ENCODE results near the gene SPTBN4. TPM values are rescaled to one million over a fixed set of nuclear protein-coding genes. Genes with fewer than 3 reads are reported as not detected.
"Not testable (repeated sequence)": the region's sequence is repeated elsewhere in the genome, so short reads cannot be mapped to it uniquely, and the experiment has no call there.

Gene SPTBN4
- total RNA-seq, 1 donor from 2014 or later, result 23.2 TPM

DNA sequence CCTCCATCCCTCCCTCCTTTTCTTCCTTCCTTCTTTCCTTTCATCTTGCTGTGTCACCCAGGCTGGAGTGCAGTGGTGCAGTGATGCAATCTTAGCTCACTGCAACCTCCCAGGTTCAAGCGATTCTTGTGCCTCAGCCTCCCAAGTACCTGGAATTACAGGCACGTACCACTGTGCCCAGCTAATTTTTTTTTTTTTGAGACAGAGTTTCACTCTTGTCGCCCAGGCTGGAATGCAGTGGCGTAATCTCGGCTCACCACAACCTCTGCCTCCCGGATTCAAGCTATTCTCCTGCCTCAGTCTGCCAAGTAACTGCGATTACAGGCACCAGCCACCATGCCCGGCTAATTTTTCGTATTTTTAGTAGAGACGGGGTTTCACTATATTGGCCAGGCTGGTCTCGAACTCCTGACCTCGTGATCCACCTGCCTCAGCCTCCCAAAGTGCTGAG lies 3.2 kb upstream of the SPTBN4 start:
- DNase-seq (ENCODE audit: low spot score in 2 of 2); FAIRE-seq: not testable (repeated sequence)

DNA sequence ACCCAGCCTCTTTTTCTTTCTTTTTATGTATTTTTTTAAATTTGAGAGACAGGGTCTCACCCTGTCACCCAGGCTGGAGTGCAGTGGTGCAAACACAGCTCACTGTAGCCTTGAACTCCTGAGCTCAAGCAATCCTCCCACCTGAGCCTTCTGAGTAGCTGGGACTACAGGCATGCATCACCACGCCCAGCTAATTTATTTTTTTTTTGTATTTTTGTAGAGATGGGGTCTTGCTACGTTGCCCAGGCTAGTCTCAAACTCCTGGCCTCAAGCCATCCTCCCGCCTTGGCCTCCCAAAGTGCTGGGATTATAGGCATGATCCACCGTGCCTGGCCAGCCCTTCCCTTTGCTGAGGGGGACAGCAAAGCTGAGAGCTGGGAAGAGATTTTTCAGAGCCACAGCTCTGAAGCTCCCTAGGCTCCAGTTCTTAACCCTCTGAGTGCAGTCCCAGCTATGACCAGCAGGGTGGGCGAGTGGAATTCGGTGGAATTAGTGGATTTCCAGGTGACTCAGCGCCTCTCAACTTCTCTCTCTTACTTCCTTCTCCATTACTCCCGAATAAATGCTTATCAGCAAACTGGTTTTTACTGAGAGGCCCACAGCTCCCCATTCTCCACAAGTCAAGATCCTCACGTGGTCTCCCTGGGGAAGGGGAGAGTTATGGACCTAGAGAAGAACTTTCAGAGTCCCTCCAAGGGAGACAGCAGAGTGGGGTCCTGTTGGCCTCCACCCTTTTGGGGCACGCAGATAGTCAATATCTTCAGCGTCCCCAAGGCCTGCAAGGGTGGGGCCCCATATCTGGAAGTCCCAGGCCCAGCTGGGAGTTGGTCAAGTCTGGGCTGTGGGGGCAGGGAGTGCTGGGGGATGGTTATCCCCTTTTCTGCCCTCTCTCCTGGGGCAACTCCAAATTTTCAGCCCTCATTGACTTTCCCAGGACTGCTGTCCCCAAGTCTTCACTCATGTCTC lies 2.5 kb upstream of the SPTBN4 start:
- FAIRE-seq, result no peak

DNA sequence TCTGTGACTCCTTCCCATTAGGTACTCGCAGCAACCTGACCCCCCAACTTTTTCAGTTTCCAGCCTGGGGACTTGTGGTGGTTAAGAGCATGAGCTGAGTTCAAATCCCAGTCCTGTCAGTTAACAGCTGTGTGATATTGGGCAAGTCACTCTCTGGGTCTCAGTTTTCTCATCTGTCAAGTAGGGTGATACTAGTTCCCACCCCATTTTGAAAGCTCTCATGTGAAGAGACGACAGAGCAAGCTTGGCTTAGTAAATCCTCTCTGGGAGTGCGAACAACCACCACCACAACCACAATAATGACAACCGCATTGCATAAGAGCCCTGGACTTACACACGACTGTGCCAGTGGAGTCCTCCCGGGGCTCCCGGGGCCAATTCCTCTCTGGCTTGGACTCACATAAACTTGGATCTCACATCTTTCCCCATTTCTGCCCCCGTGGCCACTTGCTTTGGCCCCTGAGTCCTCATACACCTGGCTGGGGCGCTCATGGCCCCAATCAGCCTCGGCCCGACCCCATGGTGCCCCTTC lies 1.7 kb upstream of the SPTBN4 start:
- DNase-seq (ENCODE audit: low spot score in 2 of 2) (no peak), FAIRE-seq (no peak)

More for the DNA sequence above, 2.5 kb upstream of the SPTBN4 start:
- DNase-seq (ENCODE audit: low spot score in 2 of 2), result peak; percentile 61 to 71

DNA sequence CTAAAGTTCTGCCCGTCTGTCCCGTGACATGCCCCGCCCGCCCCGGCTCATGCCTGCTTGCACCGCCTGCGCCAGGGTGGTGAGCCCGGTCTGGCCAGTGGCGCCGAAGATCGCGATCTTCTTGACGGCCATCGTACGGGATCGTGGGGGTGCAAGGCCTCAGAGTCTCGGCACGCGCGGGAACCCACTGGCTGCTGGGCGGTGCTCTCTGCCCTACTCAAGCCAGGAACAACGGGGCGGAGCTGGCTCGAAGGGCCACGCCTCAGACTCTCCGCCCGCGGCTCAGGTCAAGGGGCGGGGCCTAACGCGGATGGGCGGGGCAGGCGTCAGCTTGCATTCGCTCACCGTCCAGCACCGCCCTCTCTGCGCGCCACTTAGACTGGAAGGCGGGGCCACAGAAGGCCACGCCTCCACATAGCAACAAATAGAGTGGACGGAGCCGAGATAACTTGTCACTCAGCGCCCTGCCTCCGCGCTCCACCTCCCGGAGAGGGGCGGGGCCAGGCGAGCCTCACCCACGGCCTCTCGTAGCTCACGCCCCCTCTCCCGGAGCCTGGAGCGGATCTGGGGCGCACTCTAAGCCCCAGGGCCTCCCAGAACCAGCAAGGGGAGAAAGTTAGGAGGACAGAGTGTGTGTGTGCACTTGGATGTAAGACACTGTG lies 1.1 kb upstream of the SPTBN4 start, which contains the start of gene BLVRB:
BLVRB (minus strand) TSS at position 189 of the 662 bp plus-strand sequence; CDS start at position 132, 57 bp downstream.
- DNase-seq (ENCODE audit: low spot score in 2 of 2) (peak; percentile 98), FAIRE-seq (peak; percentile 94)

DNA sequence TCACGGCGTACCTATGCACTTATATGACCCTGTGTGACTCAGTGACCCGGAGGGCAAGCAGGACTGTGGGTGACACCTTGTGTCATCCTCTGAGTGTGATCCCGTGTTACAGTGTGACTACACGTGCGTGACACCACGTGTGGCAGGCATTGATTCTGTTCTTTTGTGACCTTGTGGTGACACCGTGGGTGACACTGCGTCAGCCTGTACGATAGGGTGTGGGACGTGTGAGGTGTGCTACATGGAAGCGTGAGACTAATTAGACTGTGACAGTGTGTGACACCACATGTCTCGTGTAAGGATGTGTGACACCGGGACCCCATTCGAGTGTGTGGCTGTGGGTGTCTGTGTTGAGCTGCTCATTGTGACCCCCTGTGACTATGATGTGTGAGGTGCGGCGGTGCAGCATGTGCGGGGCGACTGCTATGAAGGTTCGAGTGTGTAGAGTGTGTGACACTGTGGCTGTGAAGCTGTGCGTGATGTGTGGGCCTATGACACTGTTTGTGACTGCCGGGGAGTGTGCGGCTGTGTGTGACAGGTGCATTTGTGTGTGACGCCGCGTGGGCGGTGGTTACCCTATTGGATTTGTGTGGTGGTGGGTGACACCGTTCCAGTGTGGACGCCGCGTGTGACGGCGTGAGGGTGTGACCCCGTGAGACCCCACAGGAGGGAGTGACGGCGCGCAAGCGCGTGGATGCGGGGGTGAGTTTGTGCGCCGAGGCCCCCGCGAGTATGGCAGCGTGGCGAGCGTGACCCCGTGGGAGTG lies 399 bp upstream of the SPTBN4 start:
- DNase-seq (ENCODE audit: low spot score in 2 of 2), result peak in 1 of 2 donors; percentile 54
- no peak for FAIRE-seq

DNA sequence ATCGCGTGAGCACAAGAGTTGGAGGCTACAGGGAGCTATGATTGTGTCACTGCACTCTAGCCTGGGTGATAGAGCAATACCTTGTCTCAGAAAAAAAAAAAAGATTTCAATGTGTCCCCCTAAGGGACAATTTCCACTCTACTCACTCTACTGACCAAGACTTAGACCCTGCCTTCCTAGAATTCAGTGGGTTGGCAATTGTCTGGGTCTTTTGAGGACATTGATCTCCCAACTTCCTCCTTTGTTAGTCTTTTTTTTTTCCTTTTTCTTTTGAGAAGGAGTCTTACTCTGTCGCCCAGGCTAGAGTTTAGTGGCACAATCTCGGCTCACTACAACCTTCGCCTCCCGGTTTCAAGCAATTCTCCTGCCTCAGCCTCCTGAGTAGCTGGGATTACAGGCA lies 2.2 kb downstream of the SPTBN4 start:
- no peak for DNase-seq (ENCODE audit: low spot score in 2 of 2)
- no peak for FAIRE-seq

DNA sequence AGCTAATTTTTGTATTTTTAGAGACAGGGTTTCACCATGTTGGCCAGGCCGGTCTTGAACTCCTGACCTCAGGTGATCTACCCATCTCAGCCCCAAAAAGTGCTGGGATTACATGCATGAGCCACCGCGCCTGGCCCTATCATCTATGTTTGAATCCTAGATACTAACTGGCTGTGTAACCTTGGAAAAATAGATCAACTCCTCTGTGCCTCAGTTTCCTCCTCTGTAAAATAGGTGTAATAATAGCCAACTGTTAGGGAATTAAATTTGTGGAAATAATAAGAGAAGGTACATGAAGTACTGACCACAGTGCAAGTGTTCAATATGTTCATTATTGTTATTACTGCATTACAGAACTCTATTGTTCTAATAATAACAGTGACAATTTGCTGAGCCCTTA lies 4.3 kb downstream of the SPTBN4 start:
- DNase-seq (ENCODE audit: low spot score in 2 of 2) (no peak), FAIRE-seq (no peak)

DNA sequence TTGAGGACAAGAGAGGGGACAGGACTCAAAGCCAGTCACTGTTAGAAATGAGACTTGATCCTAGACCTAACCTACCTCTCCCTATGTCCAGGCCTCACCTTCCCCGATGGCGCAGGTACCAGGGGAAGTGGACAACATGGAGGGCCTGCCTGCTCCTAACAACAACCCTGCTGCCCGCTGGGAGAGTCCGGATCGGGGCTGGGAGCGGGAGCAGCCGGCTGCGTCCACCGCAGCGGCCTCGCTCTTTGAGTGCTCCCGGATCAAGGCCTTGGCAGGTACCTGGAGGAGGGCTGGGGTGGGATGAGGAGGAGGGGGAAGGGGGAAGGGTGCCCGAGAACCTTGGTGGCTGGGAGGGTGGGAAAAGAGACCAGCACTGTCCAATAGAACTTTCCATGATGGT lies 5.7 kb downstream of the SPTBN4 start:
- FAIRE-seq, result no peak
- DNase-seq (ENCODE audit: low spot score in 2 of 2), result no peak

DNA sequence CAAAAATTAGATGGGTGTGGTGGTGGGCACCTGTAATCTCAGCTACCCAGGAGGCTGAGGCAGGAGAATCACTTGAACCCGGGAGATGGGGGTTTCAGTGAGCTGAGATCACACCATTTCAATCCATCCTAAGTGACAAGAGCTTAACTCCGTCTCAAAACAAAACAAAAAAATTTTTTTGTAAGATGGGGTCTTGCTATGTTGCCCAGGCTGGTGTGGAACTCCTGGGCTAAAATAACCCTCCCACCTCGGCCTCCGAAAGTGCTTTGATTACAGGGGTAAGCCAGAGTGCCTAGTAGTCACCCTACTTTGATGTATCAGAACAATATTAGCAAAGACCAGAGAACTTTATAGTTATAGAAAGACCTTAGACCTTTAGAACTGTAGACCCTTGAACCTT lies 7.9 kb downstream of the SPTBN4 start:
- FAIRE-seq, result no peak
- DNase-seq (ENCODE audit: low spot score in 2 of 2), result no peak

DNA sequence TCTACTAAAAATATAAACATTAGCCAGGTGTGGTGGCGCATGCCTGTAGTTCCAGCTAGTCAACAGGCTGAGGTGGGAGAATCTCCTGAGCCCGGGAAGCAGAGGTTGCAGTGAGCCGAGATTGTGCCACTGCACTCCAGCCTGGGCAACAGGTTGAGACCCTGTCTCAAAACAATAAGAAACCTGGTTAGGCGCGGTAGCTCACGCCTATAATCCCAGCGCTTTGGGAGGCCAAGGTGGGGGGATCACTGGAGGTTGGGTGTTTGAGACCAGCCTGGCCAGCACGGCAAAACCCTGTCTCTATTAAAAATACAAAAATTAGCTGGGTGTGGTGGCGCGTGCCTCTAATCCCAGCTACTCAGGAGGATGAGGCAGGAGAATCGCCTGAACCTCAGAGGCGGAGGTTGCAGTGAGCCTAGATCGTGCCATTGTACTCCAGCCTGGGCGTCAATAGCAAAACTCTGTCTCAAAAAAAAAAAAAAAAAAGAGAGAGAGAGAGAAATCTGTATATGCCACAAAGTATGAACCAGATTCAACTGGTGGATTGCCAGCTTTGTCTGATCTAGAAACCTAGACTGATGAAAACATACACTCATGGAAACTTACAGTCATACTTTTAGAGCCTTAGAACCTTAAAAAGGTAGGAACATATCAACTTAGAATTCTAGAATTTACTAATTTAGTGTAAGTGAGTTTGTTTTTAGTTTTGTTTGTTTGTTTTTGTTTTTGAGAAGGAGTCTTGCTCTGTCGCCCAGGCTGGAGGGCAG lies 9.3 kb downstream of the SPTBN4 start:
- not testable (repeated sequence) for FAIRE-seq; DNase-seq (ENCODE audit: low spot score in 2 of 2)

DNA sequence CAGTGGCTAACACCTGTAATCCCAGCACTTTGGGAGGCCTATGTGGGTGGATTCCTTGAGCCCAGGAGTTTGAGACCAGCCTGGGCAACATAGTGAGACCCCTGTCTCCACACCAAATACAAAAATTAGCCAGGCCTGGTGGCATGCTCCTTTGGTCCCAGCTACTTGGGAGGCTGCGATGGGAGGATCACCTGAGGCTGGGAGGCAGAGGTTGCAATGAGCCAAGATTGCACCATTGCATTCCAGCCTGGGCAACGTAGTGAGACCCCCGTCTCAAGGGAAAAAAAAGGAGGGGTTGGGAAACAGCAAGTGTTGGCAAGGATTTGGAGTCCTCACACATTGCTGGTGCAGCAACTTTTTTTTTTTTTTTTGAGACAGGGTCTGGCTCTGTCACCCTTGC lies 19.2 kb downstream of the SPTBN4 start:
- FAIRE-seq (no peak), DNase-seq (ENCODE audit: low spot score in 2 of 2) (no peak)

DNA sequence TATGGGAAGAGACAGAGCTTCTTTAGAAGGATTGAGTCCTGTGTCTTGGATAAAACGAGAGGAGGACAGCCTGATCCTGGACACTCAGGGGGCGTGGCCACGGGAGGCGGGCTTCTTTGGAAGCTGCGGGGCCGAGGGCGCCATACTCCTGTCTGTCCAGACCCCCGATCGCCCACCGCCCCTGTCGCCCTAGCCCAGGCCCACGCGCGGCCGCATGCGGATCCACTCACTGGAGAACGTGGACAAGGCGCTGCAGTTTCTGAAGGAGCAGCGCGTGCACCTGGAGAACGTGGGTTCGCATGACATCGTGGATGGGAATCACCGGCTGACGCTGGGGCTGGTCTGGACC lies 23.1 kb downstream of the SPTBN4 start:
- FAIRE-seq, result no peak
- DNase-seq (ENCODE audit: low spot score in 2 of 2), result no peak

DNA sequence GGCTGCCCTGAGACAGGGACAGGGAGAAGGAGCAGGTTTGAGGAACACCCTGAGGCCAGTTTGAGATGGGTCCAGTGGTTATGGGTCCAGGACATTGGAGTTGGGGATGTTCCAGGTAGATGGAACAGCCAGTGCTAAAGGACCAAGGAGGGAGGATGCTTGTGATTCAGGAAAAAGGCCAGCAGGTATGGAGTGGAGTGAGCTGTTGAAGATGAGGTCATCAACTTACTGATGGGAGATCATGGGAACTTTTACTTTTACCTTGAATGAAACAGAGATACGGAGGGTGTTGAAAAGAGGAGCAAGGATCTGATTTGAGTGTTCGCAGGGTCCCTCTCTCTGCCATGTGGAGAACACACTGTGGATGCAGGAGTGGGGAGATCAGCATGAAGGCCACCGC lies 25.5 kb downstream of the SPTBN4 start:
- no peak for FAIRE-seq
- DNase-seq (ENCODE audit: low spot score in 2 of 2), result no peak

DNA sequence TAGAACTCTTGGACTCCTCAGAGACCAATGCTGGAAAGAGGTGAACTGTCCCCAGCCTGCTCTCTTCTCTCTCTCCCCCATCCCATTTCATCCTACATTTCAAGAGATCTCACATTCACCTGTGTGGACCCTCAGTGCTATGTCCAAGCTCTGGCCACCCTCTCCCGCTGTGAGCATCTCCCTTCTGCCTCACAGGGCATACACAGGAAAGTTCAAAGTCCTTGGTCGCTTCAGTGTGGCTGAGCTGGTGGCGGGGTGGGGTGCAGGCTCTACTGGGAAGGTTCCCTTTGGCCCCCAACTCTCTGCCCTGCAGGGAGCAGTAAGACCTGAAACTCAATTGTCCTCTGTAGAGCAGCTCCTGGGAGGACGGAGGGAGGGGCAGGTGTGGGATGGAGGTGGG lies 27.0 kb downstream of the SPTBN4 start:
- DNase-seq (ENCODE audit: low spot score in 2 of 2), result no peak
- FAIRE-seq, result no peak

DNA sequence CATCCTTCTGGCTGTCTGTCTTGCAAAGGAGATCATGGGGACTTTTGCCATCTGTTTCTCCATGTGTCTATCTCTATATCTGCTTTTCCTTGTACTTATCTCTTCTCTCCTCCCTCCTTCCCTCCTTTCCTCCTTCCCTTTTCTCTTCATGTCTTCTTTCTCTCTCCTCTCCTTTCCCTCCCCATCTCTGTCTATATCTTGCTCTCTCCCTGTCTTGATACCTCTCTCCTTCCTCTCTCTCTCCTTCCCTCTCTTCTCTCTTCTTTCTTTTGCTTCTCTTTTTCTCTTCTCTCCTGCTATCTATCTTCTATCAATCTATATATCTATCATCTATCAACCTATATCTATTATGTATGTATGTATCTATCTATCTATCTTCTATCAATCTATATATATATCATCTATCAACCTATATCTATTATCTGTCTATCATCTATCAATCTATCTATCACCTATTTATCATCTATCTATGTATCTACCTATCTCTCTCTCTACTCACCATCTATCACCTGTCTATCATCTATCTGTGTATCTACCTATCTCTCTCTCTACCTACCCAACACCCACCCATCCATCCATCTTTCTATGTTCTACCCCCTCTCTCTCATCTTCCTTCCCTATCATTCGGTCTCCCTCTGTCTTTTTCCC lies 27.5 kb downstream of the SPTBN4 start:
- no peak for DNase-seq (ENCODE audit: low spot score in 2 of 2)
- no peak for FAIRE-seq

DNA sequence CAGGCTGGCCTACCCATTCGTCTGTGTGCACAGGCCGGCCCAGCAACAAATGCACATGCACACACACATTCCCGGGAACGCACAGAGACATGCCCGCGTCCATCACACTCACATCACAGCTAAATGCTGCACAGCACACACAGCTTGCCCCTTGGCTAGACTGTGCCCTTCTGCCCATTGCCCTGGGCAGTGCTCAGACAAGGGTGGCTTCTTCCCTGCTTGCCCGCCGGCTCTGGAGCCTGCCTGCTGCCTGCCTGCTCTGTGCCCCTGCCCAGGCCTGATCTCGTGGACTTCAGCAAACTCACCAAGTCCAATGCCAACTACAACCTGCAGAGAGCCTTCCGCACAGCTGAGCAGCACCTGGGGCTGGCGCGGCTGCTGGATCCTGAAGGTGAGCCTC lies 30.4 kb downstream of the SPTBN4 start:
- FAIRE-seq (no peak), DNase-seq (ENCODE audit: low spot score in 2 of 2) (no peak)

DNA sequence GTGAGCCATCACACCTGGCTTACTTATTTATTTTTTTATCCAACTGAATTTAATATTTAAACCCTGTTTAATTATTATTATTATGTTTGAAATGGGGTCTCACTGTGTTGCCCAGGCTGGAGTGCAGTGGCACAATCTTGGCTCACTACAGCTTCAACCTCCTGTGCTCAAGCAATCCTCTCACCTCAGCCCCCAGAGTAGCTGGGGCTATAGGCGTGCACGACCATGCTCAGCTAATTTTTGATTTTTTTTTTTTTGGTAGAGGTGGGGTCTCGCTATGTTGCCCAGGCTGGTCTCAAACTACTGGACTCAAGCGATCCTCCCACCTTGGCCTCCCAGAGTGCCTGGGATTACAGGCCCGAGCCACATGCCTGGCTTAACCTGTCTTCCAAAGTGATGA lies 32.5 kb downstream of the SPTBN4 start:
- FAIRE-seq (no peak), DNase-seq (ENCODE audit: low spot score in 2 of 2) (no peak)

DNA sequence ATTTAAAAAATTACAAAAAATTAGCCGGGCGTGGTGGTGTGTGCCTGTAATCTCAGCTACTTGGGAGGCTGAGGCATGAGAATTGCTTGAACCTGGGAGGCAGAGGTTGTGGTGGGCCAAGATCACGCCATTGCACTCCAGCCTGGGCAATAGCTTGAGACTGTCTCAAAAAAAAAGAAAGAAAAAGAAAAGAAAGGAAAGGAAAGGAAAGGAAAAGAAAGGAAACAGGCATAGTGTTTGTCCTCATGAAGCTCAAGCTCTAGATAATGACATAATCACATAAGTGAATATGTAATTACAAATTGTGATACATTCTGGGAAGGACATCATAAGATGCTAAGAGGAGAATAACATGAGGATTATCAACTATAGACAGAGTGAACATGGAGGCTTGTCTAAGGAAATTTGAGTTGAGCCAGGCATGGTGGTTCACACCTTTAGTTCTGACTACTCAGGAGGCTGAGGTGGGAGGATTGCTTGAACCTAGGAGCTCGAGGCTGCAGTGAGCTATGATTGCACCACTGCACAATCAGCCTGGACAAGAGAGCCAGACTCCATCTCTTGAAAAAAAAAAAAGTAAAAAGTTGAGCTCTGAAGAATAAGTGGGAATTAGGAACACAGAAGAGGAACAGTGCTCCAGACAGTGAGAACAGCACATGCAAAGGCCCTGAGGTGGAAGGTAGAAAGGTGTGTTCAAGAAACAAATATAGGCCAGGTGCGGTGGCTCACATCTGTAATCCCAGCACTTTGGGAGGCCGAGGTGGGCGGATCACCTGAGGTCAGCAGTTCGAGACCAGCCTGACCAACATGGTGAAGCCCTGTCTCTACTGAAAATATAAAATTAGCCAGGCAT lies 34.1 kb downstream of the SPTBN4 start:
- DNase-seq (ENCODE audit: low spot score in 2 of 2); FAIRE-seq: not testable (repeated sequence)
